Activated CD8-positive, alpha-beta memory T cell treated with anti-CD3 and anti-CD28 coated beads, Interleukin-2, amount 50 U/mL, for 24 hours (primary cell): Measurements from ENCODE around the gene OTUD7B.
A peak's percentile ranks its signal among the peaks of the same experiment; 100 is the strongest.

ENCODE experiments used
- DNase-seq: peaks from one replicate; pipeline ENCODE4 v3.0.0-alpha.2; 2020; ENCODE audit errors: extremely low read depth

OTUD7B gene

GRCh38 chr1:149917571-149918144 is 92.9 kb downstream of the OTUD7B start, which contains the start of gene SV2A:
Gene SV2A (minus strand): TSS chr1:149917844. CDS start chr1:149913840, 4,004 bp downstream.
- DNase-seq = no peak

GRCh38 chr1:149916898-149917252 is 93.7 kb downstream of the OTUD7B start:
- DNase-seq = no peak

GRCh38 chr1:149916193-149916897 is 94.2 kb downstream of the OTUD7B start:
- DNase-seq = no peak

GRCh38 chr1:149915429-149916192 is 94.9 kb downstream of the OTUD7B start:
- no peak for DNase-seq

GRCh38 chr1:149914545-149914944 is 96.0 kb downstream of the OTUD7B start:
- DNase-seq = no peak

- no peak for DNase-seq
Observed at GRCh38 chr1:149906570-149907075, 103.9 kb downstream of the OTUD7B start.

GRCh38 chr1:149903836-149904491 is 106.6 kb downstream of the OTUD7B start:
- DNase-seq = no peak

GRCh38 chr1:149899460-149900284 is 110.9 kb downstream of the OTUD7B start, which contains the start of gene BOLA1:
Gene BOLA1 (plus strand): TSS chr1:149899568. CDS start chr1:149900060, 492 bp downstream.
- peak; percentile 71 for DNase-seq

- DNase-seq = no peak
Observed at GRCh38 chr1:149896575-149896974, 114.0 kb downstream of the OTUD7B start.

GRCh38 chr1:149888999-149889289 is 121.6 kb downstream of the OTUD7B start:
- DNase-seq = no peak

- DNase-seq = peak; percentile 51
Observed at GRCh38 chr1:149888247-149888998, 122.1 kb downstream of the OTUD7B start.
